Panc1 (cell line): ENCODE results near the gene GNPTG. TPM values are rescaled to one million over a fixed set of nuclear protein-coding genes. Genes with fewer than 3 reads are reported as not detected.

ENCODE experiments used
- ATAC-seq: fragments of 200-7000 bp; cut with Tn5 transposase; 2 replicates; pipeline ENCODE4 v1.9.1; 2020; ENCODE audit warnings: mild to moderate bottlenecking, moderate library complexity
- BruUV-seq: library from RNA; stranded (reverse); fragments of 400-500 nt; replicated peaks from 2 replicates; lab custom pipeline; 2021; lab: Mats Ljungman, UMichigan
- CTCF ChIA-PET: fragments of 300-600 bp; sonication (Branson Sonifier 250); formaldehyde crosslinking; loops from one replicate; lab custom pipeline; 2022; ENCODE audit warnings: antibody characterized with exemption; lab: Charles Lee
- POLR2A ChIA-PET: fragments of 300-600 bp; sonication (Branson Sonifier 250); formaldehyde crosslinking; loops from one replicate; lab custom pipeline; 2022; ENCODE audit warnings: antibody characterized with exemption; lab: Charles Lee
- DNase-seq: peaks from one replicate; pipeline ENCODE4 v3.0.0-alpha.2; 2010; ENCODE audit warnings: low read depth, low spot score
- H3K27ac ChIP-seq: 2 replicates; pipeline ENCODE4 v1.5.1; 2011; ENCODE audit warnings: mild to moderate bottlenecking, low read length, inconsistent platforms
- H3K27me3 ChIP-seq: fragments of 200-500 bp; sonication (Bioruptor generic); 2 replicates; pipeline ENCODE4 v1.6.0; 2014; ENCODE audit warnings: low read length, inconsistent platforms; ENCODE audit not compliant: control insufficient read depth, insufficient read depth
- H3K36me3 ChIP-seq: fragments of 200-500 bp; sonication (Bioruptor generic); 2 replicates; pipeline ENCODE4 v1.5.1; 2014; ENCODE audit warnings: inconsistent platforms, mild to moderate bottlenecking, low read length, moderate library complexity; ENCODE audit not compliant: control insufficient read depth, insufficient read depth
- H3K4me1 ChIP-seq: 2 replicates; pipeline ENCODE4 v1.5.1; 2011; ENCODE audit warnings: inconsistent platforms, mild to moderate bottlenecking, low read length, moderate library complexity; ENCODE audit not compliant: control insufficient read depth, insufficient read depth
- H3K4me3 ChIP-seq, 2 experiments: 2 replicates each; pipeline ENCODE4 v1.5.1; 2011 to 2012; ENCODE audit warnings: low read depth in 2 of 2, low read length in 2 of 2, mild to moderate bottlenecking in 2 of 2, inconsistent platforms in 1 of 2, moderate library complexity in 1 of 2
- H3K9me3 ChIP-seq: fragments of 200-500 bp; sonication (Bioruptor generic); 2 replicates; pipeline ENCODE4 v1.5.1; 2014; ENCODE audit warnings: low read depth, mild to moderate bottlenecking, inconsistent platforms, low read length, moderate library complexity; ENCODE audit not compliant: control insufficient read depth, insufficient read depth
- POLR2AphosphoS5 ChIP-seq: IDR thresholded peaks from 2 replicates; pipeline ENCODE4 v1.6.1; 2012; ENCODE audit warnings: mild to moderate bottlenecking, low read depth, low read length, moderate library complexity
- SIN3A ChIP-seq: IDR thresholded peaks from 2 replicates; pipeline ENCODE4 v1.6.1; 2012; ENCODE audit warnings: low read depth, mild to moderate bottlenecking, low read length, moderate library complexity, borderline replicate concordance; ENCODE audit not compliant: insufficient read depth
- TCF7L2 ChIP-seq: IDR thresholded peaks from 2 replicates; pipeline ENCODE4 v1.6.1; 2011; ENCODE audit warnings: mild to moderate bottlenecking, low read depth, low read length, inconsistent platforms
- in situ Hi-C: cut with HindIII; loops from 2 replicates; pipeline ENCODE4 v1.10.0; 2016; ENCODE audit warnings: low sequenced_read_pairs, low pct_unique_long_range_greater_than_20kb
- intact Hi-C: fragments of 100-400 bp; cut with micrococcal nuclease; formaldehyde crosslinking; loops from one replicate; pipeline ENCODE4 v1.10.0; 2022; ENCODE audit not compliant: unreplicated experiment
- total RNA-seq: library from RNA; stranded (reverse); gene quantifications from one replicate; pipeline ENCODE4 v1.2.1, GENCODE V29; 2021; ENCODE audit not compliant: unreplicated experiment
- TF ChIP-seq, protein P1 (sequence below): fragments of 450-650 bp; IDR thresholded peaks from 2 replicates; pipeline ENCODE4 v1.5.1; 2017; ENCODE audit warnings: mild to moderate bottlenecking
- TF ChIP-seq, protein P2 (sequence below), 2 experiments: IDR thresholded peaks; 2 replicates each; pipeline ENCODE4 v1.6.1; 2011 to 2012; ENCODE audit warnings: low read depth in 2 of 2, control low read depth in 1 of 2, low read length in 1 of 2, mild to moderate bottlenecking in 1 of 2, moderate library complexity in 1 of 2; ENCODE audit not compliant: insufficient read depth in 1 of 2

Gene GNPTG
- total RNA-seq, 1 experiment from 2014 or later = 62.5 TPM

DNA sequence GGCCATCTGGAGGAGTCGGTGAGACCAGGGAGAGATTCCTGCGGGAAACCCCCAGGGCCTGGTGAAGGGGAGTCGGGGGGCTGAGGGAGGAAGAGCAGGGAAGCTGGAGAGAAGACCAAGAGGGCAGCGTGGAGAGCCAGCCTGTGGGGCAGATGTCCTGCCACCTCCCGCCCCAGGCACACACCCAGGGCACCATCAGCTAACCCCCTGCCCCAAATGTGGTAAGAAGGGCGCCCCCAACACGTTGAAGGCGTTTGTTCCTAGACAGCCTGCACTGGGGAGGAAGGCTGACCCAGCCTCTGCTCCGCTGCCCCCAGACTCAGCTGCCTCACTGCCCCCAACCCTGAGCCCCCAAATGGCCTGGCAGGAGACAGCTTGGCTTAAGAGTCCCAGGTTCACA lies 17.0 kb upstream of the GNPTG start:
- no peak for TF ChIP-seq TCF7L2
- TF ChIP-seq, protein P1, sequence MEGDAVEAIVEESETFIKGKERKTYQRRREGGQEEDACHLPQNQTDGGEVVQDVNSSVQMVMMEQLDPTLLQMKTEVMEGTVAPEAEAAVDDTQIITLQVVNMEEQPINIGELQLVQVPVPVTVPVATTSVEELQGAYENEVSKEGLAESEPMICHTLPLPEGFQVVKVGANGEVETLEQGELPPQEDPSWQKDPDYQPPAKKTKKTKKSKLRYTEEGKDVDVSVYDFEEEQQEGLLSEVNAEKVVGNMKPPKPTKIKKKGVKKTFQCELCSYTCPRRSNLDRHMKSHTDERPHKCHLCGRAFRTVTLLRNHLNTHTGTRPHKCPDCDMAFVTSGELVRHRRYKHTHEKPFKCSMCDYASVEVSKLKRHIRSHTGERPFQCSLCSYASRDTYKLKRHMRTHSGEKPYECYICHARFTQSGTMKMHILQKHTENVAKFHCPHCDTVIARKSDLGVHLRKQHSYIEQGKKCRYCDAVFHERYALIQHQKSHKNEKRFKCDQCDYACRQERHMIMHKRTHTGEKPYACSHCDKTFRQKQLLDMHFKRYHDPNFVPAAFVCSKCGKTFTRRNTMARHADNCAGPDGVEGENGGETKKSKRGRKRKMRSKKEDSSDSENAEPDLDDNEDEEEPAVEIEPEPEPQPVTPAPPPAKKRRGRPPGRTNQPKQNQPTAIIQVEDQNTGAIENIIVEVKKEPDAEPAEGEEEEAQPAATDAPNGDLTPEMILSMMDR = peak; percentile 14; the same call in 1 of the 2 replicates
- Histone ChIP-seq H3K4me3 (0 out of 4 replicates have a peak overlapping the region, but pooled peaks of 1 of the 2 experiments have one; percentile 46), H3K27me3 (no peaks in the 10 kb centered on the region), H3K27ac (no peak overlapping the region), H3K4me1 (peaks cover 20% of the 10 kb centered on the region), H3K9me3 (no peaks in the 10 kb centered on the region), H3K36me3 (no peaks in the 10 kb centered on the region)
- in situ Hi-C loops (no loop called here), intact Hi-C loops (no loop called here)
- BruUV-seq = no TSS peak
- CTCF ChIA-PET = no interaction called here
- ATAC-seq = no peak
- POLR2A ChIA-PET = no interaction called here
- no peak for DNase-seq

DNA sequence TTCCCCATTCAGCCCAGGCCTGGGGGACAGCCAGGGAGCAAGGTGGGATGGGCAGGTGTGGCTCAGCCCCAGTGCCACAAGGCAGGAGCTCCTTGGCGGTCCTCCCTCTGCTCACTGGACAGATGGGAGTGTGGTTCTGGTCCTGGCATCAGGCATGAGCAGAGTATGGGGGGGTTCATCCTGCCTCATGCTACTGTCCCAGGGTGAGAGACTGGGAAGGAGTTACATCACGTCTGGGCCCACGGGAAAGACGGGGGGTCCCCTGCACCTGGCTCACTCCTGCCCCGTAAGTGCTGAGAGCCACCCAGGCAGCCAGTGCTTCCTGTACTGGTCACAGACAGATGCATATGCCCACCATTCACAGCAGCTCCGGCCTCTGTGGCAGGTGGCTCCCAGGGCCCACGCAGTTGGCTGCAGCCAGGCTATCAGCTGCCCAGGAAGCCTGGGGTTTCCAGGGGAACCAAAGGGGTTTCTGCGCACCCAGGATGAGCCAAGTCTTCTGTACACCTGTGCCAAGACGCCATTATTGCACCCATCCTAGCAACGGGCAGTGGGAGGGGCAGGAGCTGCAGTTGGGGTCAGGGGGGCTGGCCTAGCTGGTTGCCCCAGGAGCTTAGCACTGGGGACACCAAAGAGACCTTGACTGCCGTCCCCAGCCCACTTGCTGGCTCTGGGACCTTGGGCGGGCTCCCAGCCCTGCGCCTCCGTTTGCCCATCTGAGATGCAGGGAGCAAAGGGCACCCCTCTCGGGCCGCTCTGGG lies 16.3 kb upstream of the GNPTG start:
- no peak for TF ChIP-seq SIN3A
- intact Hi-C loops = no loop called here

DNA sequence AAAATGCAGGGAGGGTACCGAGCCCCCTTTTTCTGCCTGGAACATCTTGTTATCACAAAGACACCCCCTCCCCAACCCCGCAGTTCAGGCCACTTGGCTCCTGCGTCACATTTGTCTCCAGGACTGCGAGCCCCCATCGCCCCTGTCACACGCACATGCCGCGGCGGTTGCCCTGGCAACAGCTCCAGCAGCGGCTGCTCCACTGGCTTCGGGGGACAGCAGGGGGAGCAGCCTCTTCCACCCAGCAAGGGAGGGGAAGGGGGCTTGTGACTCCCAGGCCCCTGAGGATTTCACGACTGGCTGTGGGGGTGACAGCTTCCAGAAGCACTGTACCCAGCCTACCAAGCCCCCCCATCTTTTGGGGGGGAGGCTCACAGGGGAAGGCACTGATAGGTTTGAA lies 15.7 kb upstream of the GNPTG start:
- no peak for DNase-seq
- peaks cover 20% of the 10 kb centered on the region for H3K4me1 ChIP-seq
- in situ Hi-C loops = no loop called here
- no peak for ATAC-seq
- H3K27ac ChIP-seq = no peak overlapping the region
- TF ChIP-seq SIN3A = no peak
- TF ChIP-seq, protein P2, sequence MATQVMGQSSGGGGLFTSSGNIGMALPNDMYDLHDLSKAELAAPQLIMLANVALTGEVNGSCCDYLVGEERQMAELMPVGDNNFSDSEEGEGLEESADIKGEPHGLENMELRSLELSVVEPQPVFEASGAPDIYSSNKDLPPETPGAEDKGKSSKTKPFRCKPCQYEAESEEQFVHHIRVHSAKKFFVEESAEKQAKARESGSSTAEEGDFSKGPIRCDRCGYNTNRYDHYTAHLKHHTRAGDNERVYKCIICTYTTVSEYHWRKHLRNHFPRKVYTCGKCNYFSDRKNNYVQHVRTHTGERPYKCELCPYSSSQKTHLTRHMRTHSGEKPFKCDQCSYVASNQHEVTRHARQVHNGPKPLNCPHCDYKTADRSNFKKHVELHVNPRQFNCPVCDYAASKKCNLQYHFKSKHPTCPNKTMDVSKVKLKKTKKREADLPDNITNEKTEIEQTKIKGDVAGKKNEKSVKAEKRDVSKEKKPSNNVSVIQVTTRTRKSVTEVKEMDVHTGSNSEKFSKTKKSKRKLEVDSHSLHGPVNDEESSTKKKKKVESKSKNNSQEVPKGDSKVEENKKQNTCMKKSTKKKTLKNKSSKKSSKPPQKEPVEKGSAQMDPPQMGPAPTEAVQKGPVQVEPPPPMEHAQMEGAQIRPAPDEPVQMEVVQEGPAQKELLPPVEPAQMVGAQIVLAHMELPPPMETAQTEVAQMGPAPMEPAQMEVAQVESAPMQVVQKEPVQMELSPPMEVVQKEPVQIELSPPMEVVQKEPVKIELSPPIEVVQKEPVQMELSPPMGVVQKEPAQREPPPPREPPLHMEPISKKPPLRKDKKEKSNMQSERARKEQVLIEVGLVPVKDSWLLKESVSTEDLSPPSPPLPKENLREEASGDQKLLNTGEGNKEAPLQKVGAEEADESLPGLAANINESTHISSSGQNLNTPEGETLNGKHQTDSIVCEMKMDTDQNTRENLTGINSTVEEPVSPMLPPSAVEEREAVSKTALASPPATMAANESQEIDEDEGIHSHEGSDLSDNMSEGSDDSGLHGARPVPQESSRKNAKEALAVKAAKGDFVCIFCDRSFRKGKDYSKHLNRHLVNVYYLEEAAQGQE (IDR thresholded peaks at IDR 0.05; ENCODE audit: insufficient read depth in 1 of 2, low read depth in 2 of 2, low read length in 1 of 2) = no peak
- no peak for TF ChIP-seq TCF7L2
- TF ChIP-seq, protein P1 = no peak
- no peak for TF ChIP-seq POLR2AphosphoS5
- CTCF ChIA-PET = no interaction called here
- no peaks in the 10 kb centered on the region for H3K36me3 ChIP-seq
- POLR2A ChIA-PET = no interaction called here
- H3K9me3 ChIP-seq = no peaks in the 10 kb centered on the region
- H3K4me3 ChIP-seq = no peak overlapping the region
- intact Hi-C loops = no loop called here
- no peaks in the 10 kb centered on the region for H3K27me3 ChIP-seq
- no TSS peak for BruUV-seq

More for the DNA sequence above, 16.3 kb upstream of the GNPTG start:
- peak; percentile 6; the same call in 1 of the 2 replicates for ATAC-seq
- H3K4me3 ChIP-seq = no peak overlapping the region
- POLR2A ChIA-PET = no interaction called here
- CTCF ChIA-PET = no interaction called here
- H3K4me1 ChIP-seq = peaks cover 20% of the 10 kb centered on the region
- in situ Hi-C loops = no loop called here
- H3K9me3 ChIP-seq = no peaks in the 10 kb centered on the region
- no TSS peak for BruUV-seq
- H3K27ac ChIP-seq = no peak overlapping the region
- no peaks in the 10 kb centered on the region for H3K27me3 ChIP-seq
- H3K36me3 ChIP-seq = no peaks in the 10 kb centered on the region
- DNase-seq = no peak
